K562 (cell line): ENCODE data around the gene POLR2C. TPM values are rescaled to one million over a fixed set of nuclear protein-coding genes. Genes with fewer than 3 reads are reported as not detected.

ENCODE experiments used
- FOXJ2 ChIP-seq: fragments of 200-800 bp; sonication (Bioruptor generic); IDR thresholded peaks from 2 replicates; pipeline ENCODE4 v1.6.1; 2016; ENCODE audit warnings: missing genetic modification characterization, missing compliant biosample characterization
- JUN ChIP-seq, 2 experiments: sonication (generic) in 1 of 2; formaldehyde crosslinking in 1 of 2; IDR thresholded peaks; 2 replicates each; pipeline versions ENCODE4 v1.6.1 to v1.8.0; 2012 to 2022; ENCODE audit warnings: borderline replicate concordance in 2 of 2, mild to moderate bottlenecking in 2 of 2, improper control_type of control experiment in 1 of 2, low read depth in 1 of 2, low read length in 1 of 2, missing genetic modification reagents in 1 of 2
- LARP7 ChIP-seq: fragments of 450-650 bp; IDR thresholded peaks from 2 replicates; pipeline ENCODE4 v1.6.1; 2016
- NEUROD1 ChIP-seq: fragments of 150-350 bp; IDR thresholded peaks from 2 replicates; pipeline ENCODE4 v1.6.1; 2014; ENCODE audit warnings: borderline replicate concordance, low read length, low read depth; ENCODE audit not compliant: partially characterized antibody
- NR2C1 ChIP-seq, 2 experiments: fragments of 450-650 bp; IDR thresholded peaks; 2 replicates each; pipeline ENCODE4 v1.6.1; 2017; ENCODE audit warnings: mild to moderate bottlenecking in 2 of 2, antibody characterized with exemption in 1 of 2, inconsistent platforms in 1 of 2, missing compliant biosample characterization in 1 of 2, missing genetic modification characterization in 1 of 2
- RAD51 ChIP-seq: fragments of 450-650 bp; IDR thresholded peaks from 2 replicates; pipeline ENCODE4 v1.7.1; 2016; ENCODE audit warnings: low read depth, mild to moderate bottlenecking, borderline replicate concordance
- SMAD2 ChIP-seq: fragments of 150-350 bp; IDR thresholded peaks from 2 replicates; pipeline ENCODE4 v1.6.1; 2014; ENCODE audit warnings: low read depth, mild to moderate bottlenecking, low read length
- SNRNP70 ChIP-seq: fragments of 200-400 bp; formaldehyde crosslinking; optimal IDR thresholded peaks from 2 replicates; pipeline ENCODE3; 2017; ENCODE audit warnings: low read depth, low read length
- ZNF707 ChIP-seq: fragments of 250-450 bp; sonication (Bioruptor Pico); conservative IDR thresholded peaks from 2 replicates; pipeline ENCODE4 v1.8.0; 2022; ENCODE audit warnings: inconsistent platforms, mild to moderate bottlenecking, moderate library complexity
- polyA plus RNA-seq, 8 experiments: library from polyadenylated mRNA; depleted of rRNA in 4 of 8; stranded (reverse) in 5 of 8; unstranded in 3 of 8; fragments of >200 nt; fragmentation: Nextera tagmentation in 2 of 8; fragmentation: Illumina TruSeq in 1 of 8; extraction: Ambion mirVana in 2 of 8; extraction: Trizol in 1 of 8; gene quantifications; 2 replicates each; pipeline versions ENCODE4 v1.2.1 to v1.2.3, GENCODE V29; 2011 to 2014; ENCODE audit warnings: inconsistent platforms in 1 of 8, missing spikeins in 1 of 8
- total RNA-seq, 7 experiments: library from RNA; depleted of rRNA in 6 of 7; stranded (reverse); fragments of >200 nt in 6 of 7; fragmentation: Illumina TruSeq in 2 of 7; extraction: Trizol in 2 of 7; gene quantifications; 2 replicates each; pipeline versions ENCODE4 v1.2.1 to v1.2.3, GENCODE V29; 2011 to 2021; ENCODE audit warnings: low replicate concordance in 1 of 7
- TF ChIP-seq, protein P1 (sequence below): fragments of 450-650 bp; formaldehyde crosslinking; conservative IDR thresholded peaks from 2 replicates; pipeline ENCODE4 v1.4.0; 2022; ENCODE audit warnings: mild to moderate bottlenecking, missing genetic modification characterization
- TF ChIP-seq, protein P2 (sequence below): fragments of 250-450 bp; sonication (Bioruptor Pico); IDR thresholded peaks from 2 replicates; pipeline ENCODE4 v1.5.0; 2020; ENCODE audit warnings: mild to moderate bottlenecking
- TF ChIP-seq, protein P3 (sequence below): fragments of 450-650 bp; conservative IDR thresholded peaks from 2 replicates; pipeline ENCODE4 v1.6.1; 2016; ENCODE audit warnings: missing genetic modification characterization, low read depth, mild to moderate bottlenecking, missing compliant biosample characterization, moderate library complexity
- TF ChIP-seq, protein P4 (sequence below): fragments of 450-650 bp; IDR thresholded peaks from 2 replicates; pipeline ENCODE4 v1.6.1; 2018; ENCODE audit not compliant: partially characterized antibody
- TF ChIP-seq, protein P5 (sequence below): fragments of 150-350 bp; conservative IDR thresholded peaks from 2 replicates; pipeline ENCODE4 v1.6.1; 2014; ENCODE audit warnings: low read length

Gene POLR2C
- total and polyA plus RNA-seq, 9 of the 15 experiments (the other 6 are each of a cell fraction or from before 2014, with no cell fraction given): 70.3 to 163 (median 92.3) TPM

DNA sequence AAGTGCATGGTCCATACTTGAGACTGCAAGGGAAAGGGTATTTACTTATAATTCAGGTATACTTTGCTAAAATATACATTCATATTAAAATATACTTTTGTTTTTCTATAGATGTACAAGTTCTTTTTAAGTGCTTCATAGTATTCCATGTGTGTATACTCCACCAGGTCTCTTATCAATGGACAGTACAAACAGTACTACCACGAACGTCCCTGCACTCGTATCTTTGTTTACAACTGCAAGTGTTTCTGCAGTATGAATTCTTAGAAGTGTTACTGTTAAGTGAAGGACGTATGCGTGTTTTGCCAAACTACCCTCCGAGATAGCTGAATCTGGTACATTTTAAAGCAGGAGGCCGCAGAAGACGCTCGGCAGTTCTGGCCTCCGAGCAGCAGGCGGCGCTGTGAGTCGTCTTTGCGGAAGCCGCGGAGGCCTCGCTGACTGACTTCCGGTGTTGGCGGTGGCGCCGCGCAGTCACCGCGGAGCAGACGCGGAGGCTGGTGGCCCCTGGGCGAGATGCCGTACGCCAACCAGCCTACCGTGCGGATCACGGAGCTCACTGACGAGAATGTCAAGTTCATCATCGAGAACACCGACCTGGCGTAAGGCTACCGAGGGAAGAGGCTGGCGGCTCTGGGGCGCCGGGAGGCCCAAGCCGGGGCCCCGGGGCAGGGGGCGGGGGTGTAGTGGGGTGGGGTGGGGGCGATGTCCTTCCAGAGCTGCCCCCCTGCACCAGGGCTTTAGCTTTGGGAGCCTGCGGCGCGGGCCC lies at the start of gene POLR2C (continued):
- TF ChIP-seq, protein P1, sequence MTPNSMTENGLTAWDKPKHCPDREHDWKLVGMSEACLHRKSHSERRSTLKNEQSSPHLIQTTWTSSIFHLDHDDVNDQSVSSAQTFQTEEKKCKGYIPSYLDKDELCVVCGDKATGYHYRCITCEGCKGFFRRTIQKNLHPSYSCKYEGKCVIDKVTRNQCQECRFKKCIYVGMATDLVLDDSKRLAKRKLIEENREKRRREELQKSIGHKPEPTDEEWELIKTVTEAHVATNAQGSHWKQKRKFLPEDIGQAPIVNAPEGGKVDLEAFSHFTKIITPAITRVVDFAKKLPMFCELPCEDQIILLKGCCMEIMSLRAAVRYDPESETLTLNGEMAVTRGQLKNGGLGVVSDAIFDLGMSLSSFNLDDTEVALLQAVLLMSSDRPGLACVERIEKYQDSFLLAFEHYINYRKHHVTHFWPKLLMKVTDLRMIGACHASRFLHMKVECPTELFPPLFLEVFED (CRISPR knock-in tag): no peak; the same call in 1 of the 2 replicates
- no peak for TF ChIP-seq SNRNP70
- TF ChIP-seq RAD51: no peak
- peak; percentile 57; the same call in 1 of the 2 replicates for TF ChIP-seq JUN (IDR thresholded peaks at IDR 0.05; ENCODE audit: borderline replicate concordance, low read depth, low read length)
- no peak for TF ChIP-seq JUN (CRISPR knock-in tag; IDR thresholded peaks at IDR 0.05; ENCODE audit: borderline replicate concordance)
- no peak for TF ChIP-seq LARP7
- TF ChIP-seq, protein P2, sequence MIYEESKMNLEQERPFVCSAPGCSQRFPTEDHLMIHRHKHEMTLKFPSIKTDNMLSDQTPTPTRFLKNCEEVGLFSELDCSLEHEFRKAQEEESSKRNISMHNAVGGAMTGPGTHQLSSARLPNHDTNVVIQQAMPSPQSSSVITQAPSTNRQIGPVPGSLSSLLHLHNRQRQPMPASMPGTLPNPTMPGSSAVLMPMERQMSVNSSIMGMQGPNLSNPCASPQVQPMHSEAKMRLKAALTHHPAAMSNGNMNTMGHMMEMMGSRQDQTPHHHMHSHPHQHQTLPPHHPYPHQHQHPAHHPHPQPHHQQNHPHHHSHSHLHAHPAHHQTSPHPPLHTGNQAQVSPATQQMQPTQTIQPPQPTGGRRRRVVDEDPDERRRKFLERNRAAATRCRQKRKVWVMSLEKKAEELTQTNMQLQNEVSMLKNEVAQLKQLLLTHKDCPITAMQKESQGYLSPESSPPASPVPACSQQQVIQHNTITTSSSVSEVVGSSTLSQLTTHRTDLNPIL (CRISPR knock-in tag): no peak
- TF ChIP-seq, protein P3, sequence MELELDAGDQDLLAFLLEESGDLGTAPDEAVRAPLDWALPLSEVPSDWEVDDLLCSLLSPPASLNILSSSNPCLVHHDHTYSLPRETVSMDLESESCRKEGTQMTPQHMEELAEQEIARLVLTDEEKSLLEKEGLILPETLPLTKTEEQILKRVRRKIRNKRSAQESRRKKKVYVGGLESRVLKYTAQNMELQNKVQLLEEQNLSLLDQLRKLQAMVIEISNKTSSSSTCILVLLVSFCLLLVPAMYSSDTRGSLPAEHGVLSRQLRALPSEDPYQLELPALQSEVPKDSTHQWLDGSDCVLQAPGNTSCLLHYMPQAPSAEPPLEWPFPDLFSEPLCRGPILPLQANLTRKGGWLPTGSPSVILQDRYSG (tag): no peak
- TF ChIP-seq, protein P4, sequence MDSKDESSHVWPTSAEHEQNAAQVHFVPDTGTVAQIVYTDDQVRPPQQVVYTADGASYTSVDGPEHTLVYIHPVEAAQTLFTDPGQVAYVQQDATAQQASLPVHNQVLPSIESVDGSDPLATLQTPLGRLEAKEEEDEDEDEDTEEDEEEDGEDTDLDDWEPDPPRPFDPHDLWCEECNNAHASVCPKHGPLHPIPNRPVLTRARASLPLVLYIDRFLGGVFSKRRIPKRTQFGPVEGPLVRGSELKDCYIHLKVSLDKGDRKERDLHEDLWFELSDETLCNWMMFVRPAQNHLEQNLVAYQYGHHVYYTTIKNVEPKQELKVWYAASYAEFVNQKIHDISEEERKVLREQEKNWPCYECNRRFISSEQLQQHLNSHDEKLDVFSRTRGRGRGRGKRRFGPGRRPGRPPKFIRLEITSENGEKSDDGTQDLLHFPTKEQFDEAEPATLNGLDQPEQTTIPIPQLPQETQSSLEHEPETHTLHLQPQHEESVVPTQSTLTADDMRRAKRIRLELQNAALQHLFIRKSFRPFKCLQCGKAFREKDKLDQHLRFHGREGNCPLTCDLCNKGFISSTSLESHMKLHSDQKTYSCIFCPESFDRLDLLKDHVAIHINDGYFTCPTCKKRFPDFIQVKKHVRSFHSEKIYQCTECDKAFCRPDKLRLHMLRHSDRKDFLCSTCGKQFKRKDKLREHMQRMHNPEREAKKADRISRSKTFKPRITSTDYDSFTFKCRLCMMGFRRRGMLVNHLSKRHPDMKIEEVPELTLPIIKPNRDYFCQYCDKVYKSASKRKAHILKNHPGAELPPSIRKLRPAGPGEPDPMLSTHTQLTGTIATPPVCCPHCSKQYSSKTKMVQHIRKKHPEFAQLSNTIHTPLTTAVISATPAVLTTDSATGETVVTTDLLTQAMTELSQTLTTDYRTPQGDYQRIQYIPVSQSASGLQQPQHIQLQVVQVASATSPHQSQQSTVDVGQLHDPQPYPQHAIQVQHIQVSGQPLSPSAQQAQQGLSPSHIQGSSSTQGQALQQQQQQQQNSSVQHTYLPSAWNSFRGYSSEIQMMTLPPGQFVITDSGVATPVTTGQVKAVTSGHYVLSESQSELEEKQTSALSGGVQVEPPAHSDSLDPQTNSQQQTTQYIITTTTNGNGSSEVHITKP: no peak
- TF ChIP-seq, protein P5, sequence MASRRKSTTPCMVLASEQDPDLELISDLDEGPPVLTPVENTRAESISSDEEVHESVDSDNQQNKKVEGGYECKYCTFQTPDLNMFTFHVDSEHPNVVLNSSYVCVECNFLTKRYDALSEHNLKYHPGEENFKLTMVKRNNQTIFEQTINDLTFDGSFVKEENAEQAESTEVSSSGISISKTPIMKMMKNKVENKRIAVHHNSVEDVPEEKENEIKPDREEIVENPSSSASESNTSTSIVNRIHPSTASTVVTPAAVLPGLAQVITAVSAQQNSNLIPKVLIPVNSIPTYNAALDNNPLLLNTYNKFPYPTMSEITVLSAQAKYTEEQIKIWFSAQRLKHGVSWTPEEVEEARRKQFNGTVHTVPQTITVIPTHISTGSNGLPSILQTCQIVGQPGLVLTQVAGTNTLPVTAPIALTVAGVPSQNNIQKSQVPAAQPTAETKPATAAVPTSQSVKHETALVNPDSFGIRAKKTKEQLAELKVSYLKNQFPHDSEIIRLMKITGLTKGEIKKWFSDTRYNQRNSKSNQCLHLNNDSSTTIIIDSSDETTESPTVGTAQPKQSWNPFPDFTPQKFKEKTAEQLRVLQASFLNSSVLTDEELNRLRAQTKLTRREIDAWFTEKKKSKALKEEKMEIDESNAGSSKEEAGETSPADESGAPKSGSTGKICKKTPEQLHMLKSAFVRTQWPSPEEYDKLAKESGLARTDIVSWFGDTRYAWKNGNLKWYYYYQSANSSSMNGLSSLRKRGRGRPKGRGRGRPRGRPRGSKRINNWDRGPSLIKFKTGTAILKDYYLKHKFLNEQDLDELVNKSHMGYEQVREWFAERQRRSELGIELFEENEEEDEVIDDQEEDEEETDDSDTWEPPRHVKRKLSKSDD: no peak
- TF ChIP-seq SMAD2: no peak
- no peak for TF ChIP-seq FOXJ2 (tag)
- TF ChIP-seq NR2C1 (IDR thresholded peaks at IDR 0.05): peak; percentile 64; the same call in 1 of the 2 replicates
- TF ChIP-seq NR2C1 (tag; IDR thresholded peaks at IDR 0.05): no peak
- peak; percentile 65 for TF ChIP-seq NEUROD1
- TF ChIP-seq ZNF707 (CRISPR knock-in tag): no peak
